Hindlimb muscle (tissue), 1 donor: ENCODE data around the gene SPACA7. TPM values are rescaled to one million over a fixed set of nuclear protein-coding genes. Genes with fewer than 3 reads are reported as not detected.

Source experiments
- DNase-seq: peaks from one replicate; pipeline ENCODE4 v3.0.0-alpha.2; 2013
- polyA plus RNA-seq: library from polyadenylated mRNA; unstranded; fragments of 120-200 nt; gene quantifications from one replicate; pipeline ENCODE4 v1.2.1, GENCODE V29; 2013; ENCODE audit not compliant: insufficient read length

The SPACA7 gene
- polyA plus RNA-seq, 1 donor: not detected

DNA sequence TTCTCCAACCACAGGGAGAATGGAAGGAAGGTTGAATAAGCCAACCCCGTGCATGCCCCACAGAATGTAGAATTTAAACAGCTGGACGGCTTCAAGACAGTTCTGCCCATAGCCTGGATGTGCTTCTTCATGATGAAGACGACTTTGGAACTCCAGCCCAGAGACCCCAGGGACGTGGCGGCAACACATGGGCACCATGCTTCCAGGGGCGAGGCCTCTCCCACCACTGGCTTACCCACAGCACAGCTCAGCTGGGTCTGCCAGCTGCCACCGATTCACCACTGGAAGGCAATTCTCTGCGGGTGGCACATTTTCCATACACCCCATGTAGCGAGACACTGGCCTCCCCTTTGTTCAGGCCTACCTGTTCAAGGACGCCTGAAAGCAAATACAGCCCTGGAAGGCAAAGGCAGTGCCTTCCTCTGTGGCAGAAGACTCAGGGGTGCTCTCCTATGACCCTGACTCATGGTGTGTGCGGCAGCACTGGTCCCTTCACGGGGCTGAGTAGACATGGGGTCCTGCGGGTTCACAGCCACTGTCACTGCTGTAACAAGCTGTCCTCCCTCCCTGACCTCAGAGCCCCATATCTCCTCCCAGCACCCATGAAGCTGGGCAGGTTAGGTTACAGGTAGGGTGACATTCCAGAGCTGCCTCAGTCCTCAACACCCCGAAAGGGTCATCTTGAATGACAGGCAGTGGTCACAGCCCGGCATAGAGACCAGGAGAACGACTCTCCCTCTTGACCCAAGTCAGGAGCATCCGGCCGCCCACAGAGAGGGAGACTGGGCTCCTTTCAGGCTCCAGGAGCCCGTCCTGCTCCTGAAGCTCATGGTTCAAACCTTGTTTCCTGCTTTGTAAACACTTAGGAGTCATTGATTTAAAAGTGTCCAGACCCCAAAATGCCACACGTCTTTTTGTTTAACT is 72.7 kb downstream of the SPACA7 start:
- no peak for DNase-seq

DNA sequence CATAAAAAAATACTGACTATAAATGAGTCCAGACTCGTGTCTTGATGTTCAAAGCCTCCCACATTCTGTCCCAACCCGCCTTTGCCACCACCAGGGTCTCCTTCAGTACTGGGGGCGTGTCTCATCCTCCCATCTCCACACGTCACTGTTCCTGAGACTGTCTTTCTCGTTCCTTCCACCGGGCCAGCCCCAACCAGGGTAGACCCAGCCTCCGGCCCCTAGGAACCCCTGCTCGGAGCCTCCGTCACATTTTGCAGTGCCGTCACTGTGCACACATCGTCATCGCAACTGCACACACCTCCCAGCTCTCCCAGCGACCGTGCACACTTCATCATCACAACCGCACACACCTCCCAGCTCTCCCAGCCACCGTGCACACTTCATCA is 73.4 kb downstream of the SPACA7 start:
- no peak for DNase-seq

DNA sequence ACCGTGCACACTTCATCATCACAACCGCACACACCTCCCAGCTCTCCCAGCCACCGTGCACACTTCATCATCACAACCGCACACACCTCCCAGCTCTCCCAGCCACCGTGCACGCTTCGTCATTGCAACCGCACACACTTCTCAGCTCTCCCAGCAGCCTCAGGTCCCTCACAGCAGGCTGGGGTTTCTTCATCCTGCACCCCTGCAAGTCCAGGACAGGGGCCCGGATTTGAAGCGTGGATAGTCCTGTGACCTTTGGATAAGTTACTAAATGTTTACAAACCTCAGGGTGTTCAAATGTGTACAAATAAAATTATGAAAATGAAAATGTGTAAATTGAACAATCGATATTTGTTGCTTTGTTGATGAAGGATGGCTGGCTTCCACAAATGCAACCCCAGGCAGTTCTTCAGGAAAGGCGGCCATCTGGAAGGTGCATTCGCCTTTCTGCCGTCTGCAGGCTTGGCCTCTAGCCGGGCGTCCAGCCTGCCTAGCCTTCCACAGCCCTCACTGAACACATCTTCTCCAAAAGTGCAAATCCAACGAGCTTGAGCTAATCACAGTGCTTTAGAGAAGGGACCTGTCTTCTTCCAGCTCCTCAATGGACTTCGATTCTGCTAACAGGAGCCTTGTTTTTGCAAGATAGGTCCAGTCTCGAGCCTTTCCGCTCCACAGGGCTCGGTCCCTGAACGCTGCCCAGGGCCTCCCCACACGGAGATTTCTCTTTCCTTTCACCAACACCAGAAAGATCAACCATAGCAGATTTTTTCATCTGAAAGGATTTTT is 74.2 kb downstream of the SPACA7 start:
- no peak for DNase-seq

DNA sequence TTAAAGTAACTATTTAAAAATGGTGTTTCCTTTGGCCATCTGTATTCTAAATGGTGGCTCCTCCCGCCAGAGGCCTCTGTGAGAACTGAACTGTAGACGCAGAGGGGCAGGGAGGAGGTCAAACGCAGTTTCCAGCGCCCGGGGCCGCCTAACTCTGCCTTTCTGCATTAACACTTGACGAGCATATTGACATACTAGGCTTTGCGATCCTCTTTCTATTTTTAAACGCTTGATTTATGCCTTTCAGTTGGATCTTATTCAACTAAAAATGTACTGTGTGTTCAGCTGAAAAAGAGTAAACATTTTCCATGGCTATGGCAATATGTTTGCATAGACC is 74.7 kb downstream of the SPACA7 start:
- DNase-seq: no peak

DNA sequence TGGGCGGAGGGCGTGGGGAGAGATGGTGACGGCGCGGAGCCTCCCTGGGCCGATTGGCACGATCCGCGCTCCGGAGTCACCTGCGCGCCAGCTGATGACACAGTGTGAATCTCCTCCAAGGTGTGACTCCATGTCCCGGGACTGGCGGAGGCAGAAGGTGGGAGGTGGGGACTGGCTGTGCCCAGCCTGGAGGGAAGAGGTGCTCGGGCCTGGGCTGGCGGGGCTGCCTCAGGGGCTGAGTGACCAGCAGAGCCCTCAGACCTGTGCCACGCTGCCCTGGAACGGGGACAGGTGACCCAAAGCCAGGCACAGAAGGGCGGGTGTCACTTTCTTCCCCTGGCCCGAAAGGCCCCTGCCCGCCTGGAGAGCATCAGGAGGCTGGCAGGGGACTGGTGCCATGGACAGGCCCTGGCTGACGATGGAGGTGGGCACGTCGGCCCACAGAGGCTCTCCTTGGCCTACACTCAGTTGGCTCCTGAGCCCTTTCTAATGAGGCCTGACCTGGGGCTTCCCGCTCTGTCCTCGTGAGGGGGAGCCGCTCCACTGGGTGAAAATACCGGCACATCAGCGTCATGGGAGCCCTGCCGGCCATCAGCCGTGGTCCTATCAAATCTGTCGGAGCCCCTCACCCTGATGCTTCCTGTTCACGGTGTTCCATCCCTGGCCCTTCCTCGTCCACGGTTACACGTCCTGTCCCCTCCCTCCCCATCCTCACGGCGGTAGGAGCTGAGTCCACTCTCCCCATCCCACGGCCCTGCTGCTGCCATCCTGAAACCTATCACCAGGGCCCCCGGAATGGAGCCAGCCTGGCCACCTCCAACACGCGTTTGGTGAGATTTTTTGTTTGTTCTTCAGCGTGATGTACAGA is 75.6 kb downstream of the SPACA7 start:
- no peak for DNase-seq

DNA sequence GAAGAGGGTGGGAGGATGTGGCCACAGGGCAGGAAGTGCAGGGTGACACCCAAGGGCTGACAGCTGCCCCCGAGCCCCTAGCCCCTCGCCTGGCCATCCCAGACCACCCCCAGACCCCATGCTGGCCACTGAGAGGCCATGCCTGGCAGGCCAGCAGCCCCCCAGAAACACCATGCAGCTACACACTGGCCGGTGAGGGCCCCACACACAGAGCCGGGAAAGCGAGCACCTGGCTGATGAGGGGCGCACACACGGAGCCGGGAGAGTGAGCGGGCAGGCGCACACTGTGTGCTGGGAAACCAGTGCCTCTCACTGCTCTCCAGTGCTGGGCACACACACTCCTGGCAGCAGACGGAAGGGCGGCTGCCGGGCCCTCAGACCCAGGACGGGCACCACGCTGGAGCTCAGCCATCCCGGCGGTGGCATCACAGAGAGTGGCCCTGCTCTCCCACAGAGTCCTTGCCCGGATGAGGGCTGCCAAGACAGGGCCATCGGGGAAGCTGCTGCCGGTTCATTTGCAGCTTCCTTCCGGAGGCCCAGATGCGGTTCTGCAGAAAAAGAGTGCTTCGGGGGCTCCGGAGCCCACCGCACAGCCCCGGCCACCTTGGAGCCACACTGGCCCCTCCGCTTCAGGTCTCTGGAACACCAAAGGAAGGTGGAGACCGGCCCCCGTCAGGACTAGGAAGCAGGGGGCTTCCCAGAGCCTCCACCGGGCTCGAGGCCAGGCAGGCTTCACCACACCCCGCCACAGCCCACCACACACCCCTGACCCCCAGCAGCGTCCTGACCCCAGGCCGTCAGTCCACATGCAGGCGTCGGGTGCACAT is 76.4 kb downstream of the SPACA7 start:
- no peak for DNase-seq

DNA sequence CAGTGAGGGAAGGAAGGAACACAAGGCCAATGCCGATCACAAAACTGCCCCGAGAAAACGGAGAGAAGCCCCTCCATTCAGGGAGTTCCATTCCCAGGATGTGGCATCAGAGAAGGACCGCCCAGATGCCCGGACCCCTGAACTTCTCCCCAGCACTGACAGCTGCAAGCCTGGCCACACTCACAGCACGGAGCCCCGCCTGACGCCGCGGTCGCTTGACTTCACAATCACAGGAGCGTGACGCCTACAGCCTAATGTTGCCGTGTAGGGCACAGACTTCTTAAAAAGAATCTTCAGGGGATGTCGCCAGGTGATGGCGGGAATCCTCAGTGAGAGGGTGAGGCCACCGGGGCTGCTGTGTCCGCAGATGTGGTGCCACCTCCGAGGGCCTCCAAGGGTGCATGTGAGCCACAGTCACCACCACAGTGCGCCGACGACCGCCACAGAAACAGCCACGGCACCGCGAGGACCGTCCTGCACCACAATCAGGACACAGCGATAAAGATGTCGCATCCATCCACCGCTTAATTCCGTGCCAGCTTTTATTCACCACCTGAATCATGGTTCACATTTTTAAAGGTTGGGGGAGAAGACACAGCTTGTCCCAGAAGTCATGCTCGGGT is 77.2 kb downstream of the SPACA7 start:
- DNase-seq: no peak

DNA sequence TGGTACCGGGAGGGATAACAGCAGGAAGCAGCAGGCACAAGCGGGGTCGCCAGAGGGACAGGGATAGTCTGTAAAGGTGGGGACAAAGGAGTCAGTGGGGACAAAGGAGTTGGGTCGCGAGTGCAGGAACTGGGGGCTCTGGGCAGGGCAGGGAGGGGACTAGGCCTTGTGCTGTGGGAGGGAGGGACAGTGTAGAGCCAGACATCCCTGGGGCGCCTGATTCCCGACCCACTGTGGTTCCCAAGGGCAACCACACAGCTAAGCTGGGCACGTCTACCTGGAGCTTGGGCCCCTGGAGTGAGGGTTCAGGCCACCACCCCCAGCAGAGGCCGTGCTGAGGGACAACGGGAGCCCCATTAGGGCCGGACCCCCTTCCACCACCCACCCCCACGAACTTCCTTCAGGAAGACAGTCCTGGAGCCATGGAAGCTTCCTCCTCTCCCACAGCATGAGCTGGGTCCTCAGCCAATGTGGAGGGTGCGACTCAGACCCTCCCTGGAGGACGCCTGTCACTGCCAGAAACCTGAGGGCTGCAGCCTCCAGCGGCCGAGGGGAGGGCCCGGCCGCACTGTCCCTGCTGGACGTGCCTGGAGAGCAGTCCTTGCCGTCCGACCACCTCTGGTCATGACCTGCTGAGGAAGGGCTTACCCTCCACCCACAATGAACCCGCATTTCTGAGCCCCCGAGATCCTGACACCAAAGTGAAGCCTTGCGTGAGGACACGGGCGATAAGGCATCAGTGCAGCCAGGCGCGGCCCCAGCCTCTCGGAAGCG is 77.9 kb downstream of the SPACA7 start:
- DNase-seq: no peak

DNA sequence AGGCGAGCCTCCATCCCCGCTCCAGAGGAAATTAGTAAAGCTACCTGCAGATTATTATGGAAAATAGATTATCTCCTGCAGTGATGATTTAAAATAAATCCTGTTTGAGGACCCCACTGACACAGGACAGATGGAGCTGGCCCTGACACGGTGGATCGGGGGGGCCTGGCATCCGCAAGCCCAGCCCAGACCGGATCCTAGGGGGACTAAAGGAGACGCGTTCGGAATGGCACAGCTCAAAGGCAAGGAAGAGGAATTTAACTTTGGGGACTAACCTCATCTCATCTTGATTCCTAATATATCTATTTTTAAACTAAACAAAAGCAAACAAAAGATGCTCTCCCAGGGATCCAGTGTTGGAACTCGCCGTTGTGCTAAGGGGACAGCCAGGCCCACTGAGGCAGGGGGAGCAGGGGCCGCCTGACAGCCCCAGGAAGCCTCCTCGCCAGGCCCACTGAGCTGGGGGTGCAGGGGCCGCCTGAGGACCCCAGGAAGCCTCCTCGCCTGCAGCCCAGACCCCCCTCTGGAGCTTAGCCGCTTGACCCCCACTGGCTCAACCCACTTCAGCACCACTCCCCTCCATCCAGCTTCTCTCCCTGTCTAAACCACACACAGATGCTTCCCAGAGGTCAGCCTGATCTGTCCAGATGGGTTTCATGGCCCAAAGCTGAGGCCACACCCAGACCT is 78.6 kb downstream of the SPACA7 start:
- no peak for DNase-seq

DNA sequence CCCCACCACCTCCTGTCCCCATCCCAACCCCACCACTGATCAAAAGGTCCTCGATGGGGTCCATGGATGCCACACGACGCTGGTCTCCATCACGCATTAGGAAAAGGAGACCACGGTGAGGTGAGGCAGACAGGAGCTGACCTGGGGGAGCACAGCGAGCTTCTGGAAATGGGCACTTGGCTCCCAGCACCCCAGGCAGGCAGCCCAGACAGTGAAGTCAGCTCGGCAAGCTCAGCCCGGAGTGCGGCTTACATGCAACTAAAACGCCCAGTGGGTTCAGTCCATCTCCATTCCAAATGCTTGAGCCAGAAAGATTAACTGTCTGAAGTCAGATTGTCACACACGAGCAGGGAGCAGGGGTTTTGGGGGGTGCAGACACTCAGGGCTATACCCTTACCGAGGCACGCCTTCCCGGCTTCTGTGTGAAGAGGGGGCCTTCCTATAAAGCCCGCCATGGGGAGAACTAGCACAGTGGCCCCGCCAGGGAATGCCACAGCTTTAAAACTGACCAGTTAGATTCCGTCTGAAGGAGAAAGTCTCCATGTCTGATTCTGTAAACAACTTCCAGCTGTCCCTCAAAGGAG is 79.4 kb downstream of the SPACA7 start:
- no peak for DNase-seq

DNA sequence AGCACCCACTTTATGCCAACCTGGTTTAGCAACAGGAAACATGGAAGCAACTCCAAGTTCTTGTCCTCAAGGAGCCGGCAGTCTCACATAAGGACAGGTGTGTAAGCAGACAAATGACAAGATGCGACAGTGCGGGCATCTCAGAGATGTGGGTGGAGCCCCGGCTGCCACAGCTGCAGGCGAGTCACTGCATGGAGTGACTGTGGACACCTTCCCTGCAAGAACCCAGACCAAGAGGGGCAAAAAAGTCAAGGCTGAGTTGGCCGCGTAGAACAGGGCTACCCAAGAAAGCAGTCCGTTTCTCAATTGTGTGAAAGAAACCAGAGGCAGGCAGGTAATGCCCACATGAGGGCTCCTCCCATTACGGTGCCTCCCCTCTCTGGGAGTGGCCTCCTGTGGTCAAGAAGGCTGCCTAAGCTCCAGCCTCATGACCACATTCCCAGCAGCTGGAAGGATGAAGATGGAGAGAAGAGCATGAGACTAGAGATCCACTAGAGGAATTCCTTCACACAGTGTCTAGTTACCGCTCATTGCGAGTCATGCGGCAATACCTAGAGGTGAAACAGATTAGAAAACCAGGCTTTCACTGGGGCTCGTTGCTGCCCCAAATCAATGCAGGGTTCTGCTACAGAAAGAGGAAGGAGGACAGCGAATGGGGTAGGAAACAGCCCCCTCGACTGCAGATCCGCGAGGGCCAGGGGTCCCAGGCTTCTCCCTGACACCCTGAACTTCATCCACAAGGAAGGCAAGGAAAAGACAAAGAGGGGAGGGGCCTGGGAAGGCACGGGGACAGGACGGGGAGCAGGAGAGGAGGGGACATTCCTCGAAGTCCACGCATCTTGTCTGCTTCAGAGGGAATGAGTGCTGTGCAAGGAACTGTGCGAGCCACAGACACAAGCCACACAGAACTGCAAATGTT is 80.2 kb downstream of the SPACA7 start:
- no peak for DNase-seq

DNA sequence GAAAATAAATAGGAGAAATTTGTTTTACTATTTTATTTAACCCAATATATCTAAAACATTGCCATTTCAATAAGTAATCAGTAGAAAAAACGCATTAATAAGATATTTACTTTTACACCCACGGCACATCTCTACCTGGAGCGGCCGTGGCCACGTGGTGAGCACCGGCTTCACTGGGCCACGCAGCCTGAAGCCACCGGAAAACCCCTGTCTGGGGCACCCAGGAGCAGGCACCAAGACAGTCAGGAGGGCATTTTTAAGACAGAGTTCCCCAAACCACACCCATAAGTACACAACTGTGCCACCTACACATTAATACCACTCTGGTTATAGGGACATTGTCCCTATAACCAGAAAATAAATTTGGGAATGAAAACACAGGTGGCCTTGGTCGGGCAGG is 80.9 kb downstream of the SPACA7 start:
- no peak for DNase-seq

DNA sequence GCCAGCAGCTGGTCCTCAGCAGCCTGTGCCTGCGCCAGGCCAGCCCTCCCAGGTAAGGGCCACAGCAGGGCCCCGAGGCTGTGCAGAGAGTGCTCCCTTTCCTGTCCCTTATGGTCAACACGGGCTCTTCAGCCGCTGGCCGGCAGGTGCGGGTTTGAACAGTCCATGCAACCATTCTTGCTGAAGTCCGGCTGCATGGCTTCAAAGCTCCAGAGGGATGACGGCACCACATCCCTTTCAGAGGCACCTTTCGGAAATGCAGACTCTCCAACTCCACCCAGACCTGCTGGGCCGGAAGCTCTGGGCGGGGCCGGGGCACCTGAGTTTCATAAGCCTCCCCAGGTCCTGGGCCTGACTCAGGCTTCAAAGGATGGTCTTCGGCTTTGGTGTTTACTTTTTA is 81.3 kb downstream of the SPACA7 start:
- DNase-seq: no peak

DNA sequence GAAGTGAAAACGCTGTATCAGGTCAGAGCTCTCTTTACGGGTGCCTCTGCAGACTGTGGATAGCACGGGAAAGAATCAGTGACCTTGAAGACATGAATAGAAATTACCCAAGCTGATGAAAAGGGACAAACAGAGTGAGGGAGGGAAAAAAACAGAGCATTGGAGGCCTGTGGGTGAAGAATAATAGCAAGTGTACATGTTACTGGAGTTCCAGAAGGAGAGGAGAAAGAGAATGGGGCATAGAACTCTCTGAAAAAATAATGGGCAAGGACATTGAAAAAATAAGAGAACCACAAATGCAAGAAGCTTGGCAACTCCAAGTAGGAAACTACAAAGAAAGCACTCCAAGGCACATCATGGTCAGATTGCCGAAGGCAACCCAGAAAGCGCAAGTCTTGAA is 86.3 kb downstream of the SPACA7 start:
- DNase-seq: no peak

DNA sequence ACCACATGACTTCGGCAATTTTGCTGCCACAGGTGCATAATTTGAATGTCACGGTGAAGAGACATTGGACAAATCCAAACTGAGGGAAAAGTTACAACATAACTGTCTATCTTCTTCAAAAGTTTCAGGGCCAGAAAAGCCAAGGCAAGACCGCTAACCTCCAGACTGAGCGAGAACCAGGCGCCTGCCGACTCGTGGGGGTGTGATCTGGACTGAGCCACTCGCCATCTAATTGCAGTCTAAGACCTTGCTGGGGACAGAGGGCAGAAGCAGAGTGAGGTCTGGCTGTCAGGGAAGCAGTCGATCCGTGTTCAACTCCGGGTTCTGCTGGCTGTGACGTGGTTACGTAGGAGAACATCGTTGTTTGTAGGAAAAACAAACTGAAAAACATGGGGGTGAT is 88.6 kb downstream of the SPACA7 start:
- DNase-seq: no peak

DNA sequence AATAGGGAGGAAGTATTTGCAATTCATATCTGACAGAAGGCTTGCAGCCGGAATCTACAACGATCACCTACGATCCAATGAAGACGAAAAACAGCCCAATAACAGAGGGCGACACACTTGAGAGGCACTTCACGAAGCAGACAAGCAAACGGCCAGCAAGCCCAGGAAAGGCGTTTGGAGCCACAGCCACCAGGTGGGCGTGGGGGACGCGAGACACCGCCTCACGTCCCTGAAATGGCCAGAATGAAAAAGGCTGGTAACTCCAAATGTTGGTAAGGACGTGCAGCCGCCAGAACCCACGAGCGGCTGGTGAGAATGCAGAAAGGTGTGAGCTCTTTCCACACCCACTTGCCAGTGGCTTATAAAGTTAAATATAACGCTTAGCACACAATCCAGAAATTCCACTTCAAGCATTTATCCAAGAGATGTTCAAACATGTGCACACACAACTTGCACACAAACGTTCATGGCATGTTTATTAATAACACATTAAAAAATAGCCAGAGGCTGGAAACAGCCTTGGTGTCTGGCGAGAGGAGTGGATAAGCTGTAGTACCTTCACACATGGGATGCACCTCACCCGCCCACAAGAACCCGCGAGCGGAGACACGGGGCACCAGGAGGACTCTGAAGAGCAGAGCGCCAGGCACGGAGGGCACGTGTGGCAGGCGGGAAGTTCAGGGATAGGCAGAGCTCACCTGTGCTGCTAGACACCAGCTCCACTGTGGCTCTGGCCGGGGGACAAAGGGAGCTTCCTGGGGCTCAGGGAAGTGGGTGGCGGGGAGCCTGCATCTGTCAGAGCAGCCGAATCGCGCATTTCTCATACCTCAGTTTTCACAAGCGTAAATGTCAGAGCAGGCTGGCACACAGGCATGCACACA is 89.3 kb downstream of the SPACA7 start:
- no peak for DNase-seq
